ENCODE measurements around the gene CIZ1.

The CIZ1 gene

GRCh38 chr9:128211186-128211980 lies 20.0 kb upstream of the CIZ1 start:
- no peak for DNase-seq (ENCODE audit: extremely low read depth, low read depth)
- TF ChIP-seq, protein P1, sequence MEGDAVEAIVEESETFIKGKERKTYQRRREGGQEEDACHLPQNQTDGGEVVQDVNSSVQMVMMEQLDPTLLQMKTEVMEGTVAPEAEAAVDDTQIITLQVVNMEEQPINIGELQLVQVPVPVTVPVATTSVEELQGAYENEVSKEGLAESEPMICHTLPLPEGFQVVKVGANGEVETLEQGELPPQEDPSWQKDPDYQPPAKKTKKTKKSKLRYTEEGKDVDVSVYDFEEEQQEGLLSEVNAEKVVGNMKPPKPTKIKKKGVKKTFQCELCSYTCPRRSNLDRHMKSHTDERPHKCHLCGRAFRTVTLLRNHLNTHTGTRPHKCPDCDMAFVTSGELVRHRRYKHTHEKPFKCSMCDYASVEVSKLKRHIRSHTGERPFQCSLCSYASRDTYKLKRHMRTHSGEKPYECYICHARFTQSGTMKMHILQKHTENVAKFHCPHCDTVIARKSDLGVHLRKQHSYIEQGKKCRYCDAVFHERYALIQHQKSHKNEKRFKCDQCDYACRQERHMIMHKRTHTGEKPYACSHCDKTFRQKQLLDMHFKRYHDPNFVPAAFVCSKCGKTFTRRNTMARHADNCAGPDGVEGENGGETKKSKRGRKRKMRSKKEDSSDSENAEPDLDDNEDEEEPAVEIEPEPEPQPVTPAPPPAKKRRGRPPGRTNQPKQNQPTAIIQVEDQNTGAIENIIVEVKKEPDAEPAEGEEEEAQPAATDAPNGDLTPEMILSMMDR (IDR thresholded peaks at IDR 0.05; ENCODE audit: low read depth, low read length, missing control alignments): no peak
- H3K4me3 ChIP-seq (replicated peaks; ENCODE audit: low read depth, low read length): no peak overlapping the region

DNA sequence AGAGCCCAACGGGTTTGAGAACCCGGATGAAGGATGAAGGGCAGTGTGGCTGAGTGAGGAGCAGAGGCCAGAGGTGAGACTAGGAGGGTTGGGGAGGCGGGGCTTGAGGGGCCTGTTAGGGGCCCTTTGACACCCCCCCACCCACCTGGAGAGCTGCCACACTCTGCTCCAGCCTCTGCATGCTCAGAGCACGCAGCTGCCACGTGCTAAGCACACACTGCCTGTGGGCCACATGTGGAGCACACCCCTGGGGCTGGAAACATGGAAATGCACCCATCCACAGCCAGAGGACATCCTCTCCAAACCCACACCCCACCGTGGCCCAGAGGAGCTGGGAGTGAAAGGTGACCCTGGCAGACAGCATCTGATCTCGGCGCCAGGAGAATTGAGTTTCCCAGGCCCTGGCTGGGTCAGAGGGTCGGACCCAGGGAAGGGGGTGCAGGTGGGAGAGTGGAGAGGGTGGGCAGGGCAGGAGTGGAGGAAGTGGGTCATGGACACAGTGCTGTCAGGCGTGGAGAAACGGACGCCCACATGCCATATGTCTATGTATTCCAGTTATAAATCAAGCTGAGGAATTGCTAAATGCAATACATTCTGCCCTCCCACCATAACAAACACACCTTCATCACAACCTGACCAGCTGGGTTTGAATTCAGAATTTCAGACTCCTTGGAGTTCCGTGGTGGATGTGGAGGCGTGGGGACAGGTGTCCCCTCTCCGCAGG lies 17.7 kb upstream of the CIZ1 start:
- TF ChIP-seq, protein P1 (IDR thresholded peaks at IDR 0.05; ENCODE audit: low read depth, low read length, missing control alignments): no peak
- no peak overlapping the region for H3K4me3 ChIP-seq (replicated peaks; ENCODE audit: low read depth, low read length)
- no peak for DNase-seq (ENCODE audit: extremely low read depth, low read depth)

- no peak for DNase-seq (ENCODE audit: extremely low read depth, low read depth)
- TF ChIP-seq, protein P1 (IDR thresholded peaks at IDR 0.05; ENCODE audit: low read depth, low read length, missing control alignments): no peak
- H3K4me3 ChIP-seq (replicated peaks; ENCODE audit: low read depth, low read length): no peak overlapping the region
These were observed 17.0 kb upstream of the CIZ1 start for GRCh38 chr9:128208386-128208785.

- TF ChIP-seq, protein P1 (IDR thresholded peaks at IDR 0.05; ENCODE audit: low read depth, low read length, missing control alignments): no peak
- H3K4me3 ChIP-seq (replicated peaks; ENCODE audit: low read depth, low read length): no peak overlapping the region
- no peak for DNase-seq (ENCODE audit: extremely low read depth, low read depth)
These were observed 15.8 kb upstream of the CIZ1 start for GRCh38 chr9:128206916-128207910.

DNA sequence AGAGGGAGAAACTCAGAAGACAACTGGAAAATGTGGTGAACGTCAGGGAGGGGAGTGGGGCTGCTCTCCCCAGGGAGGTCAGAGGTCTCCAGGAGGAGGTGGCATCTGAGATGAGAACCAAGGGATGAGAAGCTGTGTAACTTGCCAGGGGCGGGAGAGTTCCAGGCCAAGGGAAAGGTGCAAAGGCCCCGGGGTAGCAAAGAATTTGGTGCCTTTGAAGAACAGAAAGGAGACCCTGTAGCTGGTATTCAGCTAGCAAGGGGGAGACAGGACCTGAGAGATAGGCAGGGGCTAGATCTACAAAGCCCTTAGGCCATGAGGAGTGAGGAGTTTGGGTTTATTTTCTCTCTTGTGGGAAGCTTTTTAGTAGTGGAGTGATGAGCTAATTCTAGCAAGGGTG lies 15.1 kb upstream of the CIZ1 start:
- no peak for DNase-seq (ENCODE audit: extremely low read depth, low read depth)
- H3K4me3 ChIP-seq (replicated peaks; ENCODE audit: low read depth, low read length): no peak overlapping the region; the same call in 1 of the 2 replicates
- TF ChIP-seq, protein P1 (IDR thresholded peaks at IDR 0.05; ENCODE audit: low read depth, low read length, missing control alignments): no peak

GRCh38 chr9:128205296-128205944 lies 14.0 kb upstream of the CIZ1 start:
- peak overlapping the region; percentile 90 for H3K4me3 ChIP-seq (replicated peaks; ENCODE audit: low read depth, low read length)
- no peak for DNase-seq (ENCODE audit: extremely low read depth, low read depth)
- TF ChIP-seq, protein P1 (IDR thresholded peaks at IDR 0.05; ENCODE audit: low read depth, low read length, missing control alignments): no peak
